Measurements from ENCODE around the gene MAPK12.

DNA sequence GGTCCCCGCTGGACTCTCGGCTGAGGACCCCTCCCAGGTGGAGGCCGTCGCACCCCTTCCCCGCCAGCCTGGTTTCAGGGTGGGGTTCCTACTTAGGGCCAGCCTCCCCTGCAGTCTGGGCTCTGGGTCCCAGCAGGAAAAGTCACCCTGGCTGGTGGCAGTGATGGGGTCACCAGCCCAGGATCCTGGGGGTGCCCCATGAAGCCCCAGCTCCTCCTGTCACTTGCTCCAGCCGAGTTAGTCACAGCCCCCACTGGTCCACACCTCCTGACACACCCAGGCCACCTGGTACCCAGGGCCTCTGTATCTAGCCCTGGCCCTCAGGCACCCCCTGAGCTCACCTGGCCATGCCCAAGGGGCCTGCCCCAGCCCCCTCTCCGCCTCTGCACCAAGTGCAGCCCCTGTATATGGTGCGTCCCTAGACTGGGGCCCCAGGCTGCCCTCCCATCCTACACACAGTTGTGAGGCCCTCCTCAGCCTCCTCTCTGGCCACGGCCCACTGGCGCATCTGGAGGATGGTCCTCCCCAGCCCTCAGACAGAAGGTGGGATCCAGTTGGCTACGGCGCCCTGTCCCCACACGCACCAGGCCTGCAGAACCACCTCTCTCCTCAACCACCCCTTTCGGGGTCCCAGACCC lies 39.3 kb upstream of the MAPK12 start:
- TF ChIP-seq SMC3 (IDR thresholded peaks at IDR 0.05; ENCODE audit: low read depth, low read length) (no peak), POLR2A (IDR thresholded peaks at IDR 0.05; ENCODE audit: low read depth, low read length) (no peak), CEBPB (IDR thresholded peaks at IDR 0.05; ENCODE audit: low read depth, low read length) (no peak), NFE2L2 (IDR thresholded peaks at IDR 0.05; ENCODE audit: low read depth, low read length) (no peak), MAZ (IDR thresholded peaks at IDR 0.05; ENCODE audit: borderline replicate concordance, low read depth, low read length) (no peak), MXI1 (IDR thresholded peaks at IDR 0.05; ENCODE audit: borderline replicate concordance, low read depth, low read length) (no peak), RCOR1 (IDR thresholded peaks at IDR 0.05; ENCODE audit: insufficient replicate concordance, low read length) (no peak)
- TF ChIP-seq, protein P1, sequence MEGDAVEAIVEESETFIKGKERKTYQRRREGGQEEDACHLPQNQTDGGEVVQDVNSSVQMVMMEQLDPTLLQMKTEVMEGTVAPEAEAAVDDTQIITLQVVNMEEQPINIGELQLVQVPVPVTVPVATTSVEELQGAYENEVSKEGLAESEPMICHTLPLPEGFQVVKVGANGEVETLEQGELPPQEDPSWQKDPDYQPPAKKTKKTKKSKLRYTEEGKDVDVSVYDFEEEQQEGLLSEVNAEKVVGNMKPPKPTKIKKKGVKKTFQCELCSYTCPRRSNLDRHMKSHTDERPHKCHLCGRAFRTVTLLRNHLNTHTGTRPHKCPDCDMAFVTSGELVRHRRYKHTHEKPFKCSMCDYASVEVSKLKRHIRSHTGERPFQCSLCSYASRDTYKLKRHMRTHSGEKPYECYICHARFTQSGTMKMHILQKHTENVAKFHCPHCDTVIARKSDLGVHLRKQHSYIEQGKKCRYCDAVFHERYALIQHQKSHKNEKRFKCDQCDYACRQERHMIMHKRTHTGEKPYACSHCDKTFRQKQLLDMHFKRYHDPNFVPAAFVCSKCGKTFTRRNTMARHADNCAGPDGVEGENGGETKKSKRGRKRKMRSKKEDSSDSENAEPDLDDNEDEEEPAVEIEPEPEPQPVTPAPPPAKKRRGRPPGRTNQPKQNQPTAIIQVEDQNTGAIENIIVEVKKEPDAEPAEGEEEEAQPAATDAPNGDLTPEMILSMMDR (conservative IDR thresholded peaks at IDR 0.05; ENCODE audit: low read depth, low read length) = no peak
